Measurements from ENCODE around the gene MAPK6.

The MAPK6 gene

GRCh38 chr15:52103217-52104207 is 84.5 kb downstream of the MAPK6 start:
- peak; percentile 94 for DNase-seq (ENCODE audit: low read depth, low spot score)
- in situ Hi-C loops (cut with HindIII; ENCODE audit: low sequenced_read_pairs), result no loop called here
- no peak for TF ChIP-seq CTCF (IDR thresholded peaks at IDR 0.05; ENCODE audit: low read depth, low read length)
- no peak overlapping the region for H3K4me3 ChIP-seq (ENCODE audit: low read depth, low read length)

- no peak for DNase-seq (ENCODE audit: low read depth, low spot score)
- in situ Hi-C loops (cut with HindIII; ENCODE audit: low sequenced_read_pairs), result no loop called here
- no peak overlapping the region for H3K4me3 ChIP-seq (ENCODE audit: low read depth, low read length)
- no peak for TF ChIP-seq CTCF (IDR thresholded peaks at IDR 0.05; ENCODE audit: low read depth, low read length)
These were observed 85.5 kb downstream of the MAPK6 start for GRCh38 chr15:52104532-52105004.

- TF ChIP-seq CTCF (IDR thresholded peaks at IDR 0.05; ENCODE audit: low read depth, low read length), result no peak
- DNase-seq (ENCODE audit: low read depth, low spot score), result no peak
- in situ Hi-C loops (cut with HindIII; ENCODE audit: low sequenced_read_pairs), result no loop called here
- no peak overlapping the region for H3K4me3 ChIP-seq (ENCODE audit: low read depth, low read length)
These were observed 86.8 kb downstream of the MAPK6 start for GRCh38 chr15:52105846-52106245.

- in situ Hi-C loops (cut with HindIII; ENCODE audit: low sequenced_read_pairs), result no loop called here
- no peak for DNase-seq (ENCODE audit: low read depth, low spot score)
- no peak for TF ChIP-seq CTCF (IDR thresholded peaks at IDR 0.05; ENCODE audit: low read depth, low read length)
- no peak overlapping the region for H3K4me3 ChIP-seq (ENCODE audit: low read depth, low read length)
These were observed 87.6 kb downstream of the MAPK6 start for GRCh38 chr15:52106641-52107040.

- no peak for DNase-seq (ENCODE audit: low read depth, low spot score)
- no peak for TF ChIP-seq CTCF (IDR thresholded peaks at IDR 0.05; ENCODE audit: low read depth, low read length)
- in situ Hi-C loops (cut with HindIII; ENCODE audit: low sequenced_read_pairs), result no loop called here
- H3K4me3 ChIP-seq (ENCODE audit: low read depth, low read length), result no peak overlapping the region
These were observed 88.2 kb downstream of the MAPK6 start for GRCh38 chr15:52107238-52107637.

GRCh38 chr15:52109559-52110451 is 90.8 kb downstream of the MAPK6 start:
- H3K4me3 ChIP-seq (ENCODE audit: low read depth, low read length), result no peak overlapping the region
- in situ Hi-C loops (cut with HindIII; ENCODE audit: low sequenced_read_pairs), result no loop called here
- TF ChIP-seq CTCF (IDR thresholded peaks at IDR 0.05; ENCODE audit: low read depth, low read length), result no peak
- no peak for DNase-seq (ENCODE audit: low read depth, low spot score)

Measured in astrocyte of the spinal cord (primary cell).